COLO668 (cell line): ENCODE results near the gene ZNF678.
"Not testable (repeated sequence)": the region's sequence is repeated elsewhere in the genome, so short reads cannot be mapped to it uniquely, and the experiment has no call there.

Experiments
- DNase-seq: peaks from one replicate; lab custom pipeline; 2025; ENCODE audit not compliant: unreplicated experiment; lab: John Stamatoyannopoulos, UW

ZNF678 gene

GRCh38 chr1:227710474-227710873 lies 147.1 kb downstream of the ZNF678 start:
- DNase-seq = not testable (repeated sequence)

GRCh38 chr1:227712648-227713047 lies 149.3 kb downstream of the ZNF678 start:
- DNase-seq = no peak

- no peak for DNase-seq
Measured at GRCh38 chr1:227718932-227719331, 155.6 kb downstream of the ZNF678 start.

- DNase-seq = no peak
Measured at GRCh38 chr1:227723474-227723873, 160.1 kb downstream of the ZNF678 start.

- DNase-seq = no peak
Measured at GRCh38 chr1:227725046-227725445, 161.7 kb downstream of the ZNF678 start.

- DNase-seq = no peak
Measured at GRCh38 chr1:227726318-227726717, 163.0 kb downstream of the ZNF678 start.
